Kidney epithelial cell (primary cell): Measurements from ENCODE around the gene FAM53B. TPM values are rescaled to one million over a fixed set of nuclear protein-coding genes. Genes with fewer than 3 reads are reported as not detected.

Experiments
- DNase-seq: peaks from one replicate; pipeline ENCODE4 v3.0.0-alpha.2; 2010; ENCODE audit warnings: low read depth
- H3K27me3 ChIP-seq: 2 replicates; pipeline ENCODE4 v1.6.0; 2011; ENCODE audit warnings: low read length; ENCODE audit not compliant: control insufficient read depth, insufficient read depth
- H3K36me3 ChIP-seq: 2 replicates; pipeline ENCODE4 v1.5.1; 2011; ENCODE audit warnings: low read length; ENCODE audit not compliant: control insufficient read depth, insufficient read depth
- H3K4me3 ChIP-seq: 2 replicates; pipeline ENCODE4 v1.5.1; 2011; ENCODE audit warnings: low read depth, mild to moderate bottlenecking, control low read depth, low read length
- CTCF ChIP-seq: IDR thresholded peaks from 2 replicates; pipeline ENCODE4 v1.5.1; 2011; ENCODE audit warnings: mild to moderate bottlenecking, moderate library complexity, low read length, control low read depth, inconsistent platforms; ENCODE audit not compliant: insufficient read depth, poor library complexity, severe bottlenecking
- total RNA-seq: library from RNA; depleted of rRNA; stranded (reverse); fragments of >200 nt; gene quantifications from 2 replicates; pipeline ENCODE4 v1.2.3, GENCODE V29; 2015

The FAM53B gene
- total RNA-seq, 1 donor from 2014 or later, result 16.1 TPM

DNA sequence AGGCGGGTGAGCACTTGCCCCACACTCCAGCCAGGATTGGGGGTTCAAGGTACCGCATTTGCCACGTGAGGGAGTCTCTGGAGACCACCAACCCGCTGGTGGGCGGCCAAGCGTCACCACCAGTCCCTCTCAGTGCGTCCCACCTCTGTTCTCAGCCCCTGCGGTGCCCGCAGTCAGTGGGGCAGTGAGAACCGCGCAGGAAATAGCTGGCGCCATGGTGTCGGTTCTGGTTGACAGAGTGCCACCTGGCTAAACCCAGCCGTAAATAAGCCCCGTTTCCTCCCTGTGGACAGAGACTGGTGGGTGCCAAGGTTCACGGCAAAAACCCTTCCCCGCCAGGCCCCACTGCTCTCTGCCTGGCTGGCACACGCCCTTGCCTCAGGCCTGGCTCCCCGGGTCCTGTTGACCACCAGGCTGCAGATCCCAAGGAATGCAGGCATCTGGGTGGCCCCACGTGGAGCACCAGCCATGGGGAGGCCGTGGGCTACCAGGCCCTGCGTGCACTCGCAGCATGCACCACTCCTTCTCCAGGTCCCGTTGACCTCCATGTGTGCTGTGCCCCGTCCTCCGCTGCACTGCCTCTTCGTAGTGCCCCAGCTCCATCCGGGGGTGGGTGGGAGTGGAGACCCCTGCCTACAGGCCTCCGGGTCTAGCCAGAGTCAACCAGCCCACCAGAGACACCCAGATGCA lies 142.6 kb downstream of the FAM53B start:
- H3K36me3 ChIP-seq, result no peaks in the 10 kb centered on the region
- H3K27me3 ChIP-seq, result peaks cover 15% of the 10 kb centered on the region
- no peak for TF ChIP-seq CTCF
- H3K4me3 ChIP-seq, result no peak overlapping the region
- no peak for DNase-seq

- Histone ChIP-seq H3K4me3 (no peak overlapping the region), H3K27me3 (peaks cover 14% of the 10 kb centered on the region), H3K36me3 (no peaks in the 10 kb centered on the region)
- TF ChIP-seq CTCF, result no peak
- DNase-seq, result no peak
Measured at GRCh38 chr10:124601016-124601415, 143.2 kb downstream of the FAM53B start.

GRCh38 chr10:124600051-124600880 lies 143.9 kb downstream of the FAM53B start:
- TF ChIP-seq CTCF, result no peak
- Histone ChIP-seq H3K4me3 (no peak overlapping the region), H3K27me3 (peaks cover 14% of the 10 kb centered on the region), H3K36me3 (no peaks in the 10 kb centered on the region)
- DNase-seq, result no peak

DNA sequence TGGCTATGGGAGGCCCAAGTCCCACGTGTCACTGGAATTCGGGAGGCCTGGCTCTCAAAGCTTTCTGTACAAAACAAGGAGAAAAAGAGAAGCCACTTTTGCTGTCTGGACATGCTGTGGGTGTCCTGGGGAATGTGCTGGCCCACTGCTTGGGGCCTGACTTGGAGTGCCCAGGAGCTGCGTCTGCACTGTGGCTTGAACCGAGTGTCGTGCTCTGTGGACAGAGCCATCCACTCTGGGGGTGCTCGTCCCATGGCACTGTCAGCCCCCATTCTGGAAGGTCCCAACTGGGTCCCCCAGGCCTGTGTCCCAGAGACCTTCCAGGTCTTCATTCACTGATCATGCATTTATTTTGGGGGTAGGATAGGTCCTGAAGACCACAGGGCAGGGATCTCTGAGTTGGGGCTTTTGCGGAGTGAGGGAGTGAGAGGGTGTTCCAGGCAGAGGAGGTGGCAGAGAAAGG lies 144.6 kb downstream of the FAM53B start:
- no peak for DNase-seq
- TF ChIP-seq CTCF, result no peak

GRCh38 chr10:124598773-124599587 lies 145.2 kb downstream of the FAM53B start:
- no peak for TF ChIP-seq CTCF
- H3K4me3 ChIP-seq, result no peak overlapping the region
- H3K27me3 ChIP-seq, result peaks cover 14% of the 10 kb centered on the region
- no peaks in the 10 kb centered on the region for H3K36me3 ChIP-seq
- no peak for DNase-seq

More for the DNA sequence above, 144.6 kb downstream of the FAM53B start:
- Histone ChIP-seq H3K27me3 (peaks cover 14% of the 10 kb centered on the region), H3K4me3 (no peak overlapping the region), H3K36me3 (no peaks in the 10 kb centered on the region)
